HCT116 (cell line): ENCODE results near the gene CHADL.

Experiments
- ATF3 ChIP-seq: IDR thresholded peaks from 2 replicates; pipeline ENCODE4 v1.6.1; 2012
- CEBPB ChIP-seq: IDR thresholded peaks from 2 replicates; pipeline ENCODE4 v1.6.1; 2012; ENCODE audit warnings: low read depth
- CTCF ChIP-seq, 3 experiments: fragments of 200-600 bp in 1 of 3; sonication (generic) in 1 of 3; IDR thresholded peaks in 2 of 3; conservative IDR thresholded peaks in 1 of 3; 2 replicates each; pipeline ENCODE4 v1.5.1; 2012 to 2017; ENCODE audit warnings: low read depth in 2 of 3, low read length in 2 of 3, antibody characterized with exemption in 1 of 3, borderline replicate concordance in 1 of 3, control low read depth in 1 of 3, mild to moderate bottlenecking in 1 of 3, mixed read lengths in 1 of 3, mixed run types in 1 of 3, moderate library complexity in 1 of 3; ENCODE audit not compliant: insufficient read depth in 1 of 3
- EZH2 ChIP-seq: fragments of 200-600 bp; sonication (generic); IDR thresholded peaks from 2 replicates; pipeline ENCODE4 v1.6.1; 2017; ENCODE audit warnings: antibody characterized with exemption, mixed run types
- EZH2phosphoT487 ChIP-seq: fragments of 200-600 bp; IDR thresholded peaks from 2 replicates; pipeline ENCODE4 v1.6.1; 2018; ENCODE audit warnings: antibody characterized with exemption, borderline replicate concordance
- JUND ChIP-seq: IDR thresholded peaks from 2 replicates; pipeline ENCODE4 v1.6.1; 2012
- MAX ChIP-seq: IDR thresholded peaks from 2 replicates; pipeline ENCODE4 v1.6.1; 2012
- POLR2A ChIP-seq: IDR thresholded peaks from 2 replicates; pipeline ENCODE4 v1.7.0; 2011; ENCODE audit warnings: borderline replicate concordance; ENCODE audit not compliant: insufficient read depth, insufficient read length; ENCODE audit errors: extremely low read depth
- POLR2AphosphoS5 ChIP-seq: IDR thresholded peaks from 2 replicates; pipeline ENCODE4 v1.6.1; 2011; ENCODE audit warnings: mild to moderate bottlenecking, low read depth, low read length, moderate library complexity
- REST ChIP-seq: IDR thresholded peaks from 2 replicates; pipeline ENCODE4 v1.6.1; 2012; ENCODE audit warnings: low read depth
- ZFX ChIP-seq: fragments of 450-650 bp; IDR thresholded peaks from 2 replicates; pipeline ENCODE4 v1.6.1; 2017
- ZNF274 ChIP-seq: fragments of 200-500 bp; sonication (Bioruptor generic); IDR thresholded peaks from 2 replicates; pipeline ENCODE4 v1.6.1; 2014; ENCODE audit warnings: mild to moderate bottlenecking, low read depth, low read length, inconsistent platforms

GRCh38 chr22:41204992-41205900 is 35.5 kb downstream of the CHADL start, which contains the start of gene L3MBTL2:
- TF ChIP-seq CTCF (IDR thresholded peaks at IDR 0.05 in 2 of 3, conservative IDR thresholded peaks at IDR 0.05 in 1 of 3; ENCODE audit: borderline replicate concordance in 1 of 3, insufficient read depth in 1 of 3, low read depth in 2 of 3, low read length in 2 of 3) (no peak), POLR2AphosphoS5 (peak; percentile 82), REST (no peak), EZH2phosphoT487 (no peak), ATF3 (no peak), ZNF274 (no peak), EZH2 (no peak), CEBPB (no peak), ZFX (peak; percentile 67; the same call in 1 of the 2 replicates), POLR2A (peak; percentile 65), JUND (no peak), MAX (peak; percentile 77)
